C1 segment of cervical spinal cord (tissue), 14 donors: ENCODE results near the gene TLN1.
A peak's percentile ranks its signal among the peaks of the same experiment; 100 is the strongest.

Source experiments
- DNase-seq, 14 donors: peaks; one replicate each; lab custom pipeline; 2025; lab: John Stamatoyannopoulos, UW

Gene TLN1

DNA sequence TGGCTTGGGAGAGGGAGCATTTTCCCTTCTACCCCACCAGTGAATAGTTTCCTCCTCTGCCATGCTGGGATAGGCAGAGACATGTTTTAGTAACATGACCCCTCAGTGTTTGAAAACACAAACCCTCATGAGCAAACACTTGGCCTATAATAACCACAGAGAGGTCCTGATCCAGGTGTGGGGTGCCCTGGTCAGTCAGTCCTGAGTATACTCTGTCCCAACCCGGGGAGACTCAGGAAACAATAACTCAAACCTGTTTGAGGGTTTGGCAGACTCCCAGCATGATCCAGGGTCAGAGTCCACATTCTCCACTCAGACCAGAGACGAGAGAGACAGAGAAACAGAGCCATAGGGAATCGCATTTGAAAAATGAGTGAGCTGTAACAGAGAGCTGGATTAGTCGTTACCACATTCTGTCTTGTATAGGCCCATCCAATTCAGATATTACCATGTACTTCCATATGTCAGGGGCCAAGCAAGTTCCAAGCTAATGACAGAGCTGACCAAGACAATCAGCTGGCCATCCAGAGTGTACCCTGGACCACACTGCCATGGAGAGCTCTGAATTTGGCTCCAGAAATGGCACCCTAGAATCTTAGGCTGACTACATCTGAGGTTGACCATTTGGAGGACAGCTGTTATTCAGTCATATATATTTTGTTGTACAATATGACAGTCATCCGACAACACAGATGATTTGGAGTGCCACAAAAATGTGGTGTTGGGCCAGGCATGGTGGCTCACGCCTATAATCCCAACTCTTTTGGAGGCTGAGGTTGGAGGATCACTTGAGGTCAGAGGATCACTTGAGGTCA is 62.5 kb downstream of the TLN1 start:
- DNase-seq: no peak

DNA sequence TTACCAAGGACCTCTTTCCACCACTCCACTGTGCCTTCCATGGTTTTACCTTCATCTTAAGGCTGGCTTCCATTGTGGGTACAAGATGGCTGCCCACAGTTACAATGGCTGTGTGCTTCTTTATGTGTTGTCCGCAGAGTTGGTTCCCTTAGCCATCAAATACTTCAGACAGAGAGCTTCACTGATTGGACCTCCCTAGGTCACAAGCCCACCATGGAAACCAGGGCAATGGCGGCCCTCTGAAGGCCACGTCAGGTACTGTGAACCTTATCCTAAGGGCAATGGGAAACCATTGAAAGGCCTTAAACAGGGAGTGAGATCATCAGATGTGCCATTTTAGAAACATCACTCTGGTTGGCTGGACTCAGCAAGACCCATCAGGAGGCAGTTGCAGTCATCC is 64.1 kb downstream of the TLN1 start:
- no peak for DNase-seq

DNA sequence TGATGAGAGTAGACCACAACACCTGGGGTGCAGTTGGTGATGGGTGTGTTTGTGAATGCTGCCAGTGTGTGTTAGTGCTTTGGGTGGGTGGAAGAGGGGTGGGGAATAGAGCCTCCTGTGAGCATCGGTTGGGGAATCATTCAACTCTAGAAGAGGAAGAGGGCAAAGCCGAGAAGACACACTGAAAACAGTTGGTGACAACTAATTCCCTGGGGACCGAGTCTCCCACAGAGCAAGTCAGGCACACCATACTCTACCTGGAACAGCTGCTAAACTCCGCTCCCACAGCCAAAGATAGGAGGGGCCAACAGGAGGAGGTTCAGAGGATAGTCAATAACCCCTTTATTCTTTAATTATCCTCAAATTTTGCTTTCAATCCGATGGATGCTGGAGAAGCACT is 65.4 kb downstream of the TLN1 start:
- DNase-seq: no peak

DNA sequence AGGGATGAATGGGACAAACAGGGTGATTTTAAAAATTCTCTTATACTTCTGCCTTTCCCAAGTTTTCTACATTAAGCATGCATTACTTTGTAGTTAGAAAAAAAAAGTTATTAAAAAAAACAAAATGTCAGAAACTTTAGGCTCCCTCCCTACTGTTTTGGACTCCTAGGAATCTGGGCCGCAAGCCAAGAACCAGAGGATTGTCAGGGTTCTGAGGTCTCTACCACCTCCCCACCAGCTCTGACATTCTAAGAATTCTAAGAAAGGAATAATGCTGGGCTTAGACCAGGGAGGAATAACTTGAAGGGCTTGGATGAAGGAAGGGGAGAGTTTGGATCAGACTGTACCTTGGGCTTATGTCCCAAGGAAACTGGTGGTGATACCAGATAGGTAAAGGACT is 66.0 kb downstream of the TLN1 start:
- DNase-seq: no peak

DNA sequence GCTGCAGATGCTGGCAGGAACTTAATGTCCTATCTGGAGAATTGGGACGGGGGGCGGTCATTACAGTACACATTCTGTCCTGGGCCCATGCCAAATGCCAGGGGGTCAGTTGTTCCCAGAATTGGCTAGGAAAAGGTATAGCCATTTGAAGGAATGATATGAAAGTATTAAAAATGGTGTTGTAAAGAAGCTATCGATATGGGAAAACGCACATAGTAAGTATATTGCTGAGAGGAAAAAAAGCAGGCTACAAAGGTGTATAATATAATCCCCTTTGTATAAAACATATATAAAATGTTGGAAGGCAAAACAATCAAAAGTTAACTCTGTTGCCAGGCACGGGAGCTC is 66.5 kb downstream of the TLN1 start:
- no peak for DNase-seq

DNA sequence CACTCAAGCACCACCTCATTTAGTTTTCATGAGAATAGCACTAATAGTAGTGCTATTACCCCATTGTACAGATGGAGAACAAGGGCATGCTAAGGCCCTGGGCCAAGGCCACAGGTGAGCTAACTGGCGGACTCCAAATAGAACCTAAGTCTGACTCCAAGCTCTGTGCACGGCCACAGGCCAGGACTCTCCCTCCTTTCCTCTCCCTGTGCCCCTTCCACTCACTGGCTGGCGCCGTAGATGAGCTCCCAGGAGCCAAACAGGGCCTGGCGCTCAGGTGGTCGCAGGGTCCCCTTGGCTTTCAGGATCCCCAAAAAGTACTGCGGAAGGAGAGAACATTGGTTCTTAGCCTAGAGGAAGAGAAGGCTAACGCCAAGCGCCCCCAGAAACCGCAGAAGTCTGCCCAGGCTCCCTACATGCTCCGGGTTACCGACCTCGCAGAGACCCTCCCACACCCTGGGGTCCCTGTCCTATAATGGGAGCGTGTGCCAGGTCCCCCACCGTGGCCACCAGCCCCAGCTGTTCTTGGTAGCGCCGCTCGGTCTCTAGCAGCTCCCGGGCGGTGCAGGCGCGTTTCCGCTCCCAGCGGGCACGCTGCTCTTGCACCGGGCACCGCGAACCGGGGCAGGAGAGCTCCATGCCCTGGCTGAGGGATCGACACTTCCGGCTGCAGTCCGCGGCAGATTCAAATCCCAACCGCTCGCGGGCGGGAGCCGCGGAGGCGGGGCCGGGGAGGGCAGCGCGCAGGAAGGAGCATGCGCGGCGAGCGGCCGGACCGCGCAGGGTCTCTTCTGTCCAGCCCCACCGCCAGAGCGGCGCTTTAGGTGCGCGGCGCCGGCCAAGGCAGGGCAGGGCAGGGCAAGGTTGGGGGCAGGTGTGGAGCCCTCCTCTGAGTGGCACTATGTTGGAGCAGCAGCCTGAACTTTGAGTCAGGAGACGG is 67.2 kb downstream of the TLN1 start, which contains the start of gene ARHGEF39:
Gene ARHGEF39 (minus strand): TSS at position 665 of the 940 bp plus-strand sequence. CDS start 26 bp downstream, at position 639.
- peak in 11 of 14 donors; percentile 23 to 80 (median 56) for DNase-seq

DNA sequence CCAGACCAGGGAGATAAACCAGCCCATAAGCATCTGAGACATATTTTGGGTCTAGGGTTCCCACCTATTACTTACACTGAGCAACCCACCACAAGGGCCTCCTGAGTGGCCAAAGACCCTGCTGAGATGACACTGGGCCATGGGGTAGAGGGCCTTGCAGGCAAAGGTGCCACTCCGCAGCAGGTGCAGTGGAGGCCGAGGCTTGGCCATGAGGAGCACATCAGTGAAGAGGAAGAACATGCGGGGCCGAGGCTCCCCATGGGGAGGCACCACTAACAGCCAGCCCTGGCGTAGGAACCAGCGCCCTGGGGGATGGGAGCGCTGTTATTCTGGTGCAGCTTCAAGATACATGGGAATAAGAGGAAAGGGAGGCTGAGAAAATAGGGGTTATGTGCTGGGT is 69.6 kb downstream of the TLN1 start:
- DNase-seq: no peak

DNA sequence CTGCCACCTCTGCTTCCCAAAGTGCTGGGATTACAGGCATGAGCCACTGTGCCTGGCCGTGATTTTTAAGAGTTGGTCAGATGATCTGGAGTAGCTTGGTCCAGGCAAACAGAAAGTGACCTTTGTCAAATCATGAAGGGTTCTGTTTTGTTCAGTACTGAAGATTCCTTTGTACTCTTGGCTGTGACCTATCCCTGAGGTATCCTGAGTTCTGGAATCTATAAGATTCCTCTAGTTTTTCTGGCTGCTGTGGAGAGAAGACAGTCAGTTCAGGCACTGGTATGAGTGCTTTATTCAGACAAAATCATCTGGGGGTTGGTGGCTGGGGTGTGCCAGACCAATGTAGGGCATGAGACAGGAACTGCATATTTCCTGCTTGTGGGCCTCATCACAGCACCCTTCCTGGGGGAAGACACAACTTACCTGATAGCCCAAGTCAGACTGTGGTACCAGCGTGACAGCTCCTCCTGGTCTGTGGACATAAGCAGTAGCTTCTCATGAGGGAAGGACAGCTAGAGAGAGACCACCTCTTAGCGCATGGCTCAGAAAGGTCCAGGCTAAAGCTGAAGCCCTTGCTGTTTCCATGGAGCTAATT is 70.1 kb downstream of the TLN1 start:
- no peak for DNase-seq

DNA sequence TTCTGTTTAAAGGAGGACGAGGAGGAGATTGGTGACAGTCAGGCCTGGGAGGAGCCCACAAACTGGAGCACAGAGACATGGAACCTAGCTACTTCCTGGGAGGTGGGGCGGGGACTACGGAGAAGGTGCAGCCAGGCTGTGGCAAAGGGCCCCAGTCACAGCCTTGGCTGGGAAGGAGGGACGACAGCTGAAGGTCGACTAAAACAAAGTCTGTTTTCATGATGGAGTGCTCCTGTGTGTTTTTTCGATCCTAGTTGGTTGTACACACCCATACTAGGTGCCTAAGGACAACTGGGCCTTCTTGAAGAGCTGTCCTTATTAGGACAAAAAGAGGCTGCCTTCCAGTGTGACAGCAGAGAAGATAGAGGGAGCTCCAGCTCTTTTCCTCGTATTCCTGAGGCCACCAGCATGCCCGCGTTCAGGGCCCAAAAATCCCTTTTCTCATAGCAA is 71.0 kb downstream of the TLN1 start:
- DNase-seq: peak in 1 of 14 donors; percentile 72

DNA sequence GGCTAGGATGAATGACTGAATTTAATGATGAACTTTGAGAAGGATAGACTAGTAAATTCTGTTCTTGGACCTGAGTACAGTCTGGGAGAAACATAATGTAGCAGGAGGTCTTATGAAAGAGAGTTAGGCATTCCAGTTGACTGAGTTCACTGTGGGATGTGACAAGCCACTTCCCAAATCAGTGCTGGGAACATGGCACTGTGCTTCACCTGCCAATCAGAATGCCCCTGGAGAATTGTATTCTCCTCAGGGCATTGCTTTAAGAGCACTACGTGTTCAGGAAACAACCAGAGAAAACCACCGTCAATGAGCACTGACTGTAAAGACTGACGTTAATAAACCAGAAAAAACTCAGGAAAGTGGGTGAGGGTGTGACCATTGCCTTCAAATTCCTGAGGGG is 72.7 kb downstream of the TLN1 start:
- no peak for DNase-seq

DNA sequence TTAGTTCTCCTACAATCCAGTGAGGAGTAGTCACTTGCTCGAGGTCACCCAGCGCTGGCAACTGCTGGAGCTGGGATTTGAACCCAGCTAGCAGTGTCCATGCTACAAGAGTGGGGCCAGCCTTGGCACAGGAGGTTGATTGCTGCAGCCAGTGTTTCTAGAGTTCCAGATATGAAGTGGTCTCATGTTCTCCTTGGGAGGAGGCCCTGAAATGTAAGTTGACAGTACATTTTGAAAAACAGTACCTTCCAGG is 73.1 kb downstream of the TLN1 start:
- peak in 1 of 14 donors; percentile 57 for DNase-seq

DNA sequence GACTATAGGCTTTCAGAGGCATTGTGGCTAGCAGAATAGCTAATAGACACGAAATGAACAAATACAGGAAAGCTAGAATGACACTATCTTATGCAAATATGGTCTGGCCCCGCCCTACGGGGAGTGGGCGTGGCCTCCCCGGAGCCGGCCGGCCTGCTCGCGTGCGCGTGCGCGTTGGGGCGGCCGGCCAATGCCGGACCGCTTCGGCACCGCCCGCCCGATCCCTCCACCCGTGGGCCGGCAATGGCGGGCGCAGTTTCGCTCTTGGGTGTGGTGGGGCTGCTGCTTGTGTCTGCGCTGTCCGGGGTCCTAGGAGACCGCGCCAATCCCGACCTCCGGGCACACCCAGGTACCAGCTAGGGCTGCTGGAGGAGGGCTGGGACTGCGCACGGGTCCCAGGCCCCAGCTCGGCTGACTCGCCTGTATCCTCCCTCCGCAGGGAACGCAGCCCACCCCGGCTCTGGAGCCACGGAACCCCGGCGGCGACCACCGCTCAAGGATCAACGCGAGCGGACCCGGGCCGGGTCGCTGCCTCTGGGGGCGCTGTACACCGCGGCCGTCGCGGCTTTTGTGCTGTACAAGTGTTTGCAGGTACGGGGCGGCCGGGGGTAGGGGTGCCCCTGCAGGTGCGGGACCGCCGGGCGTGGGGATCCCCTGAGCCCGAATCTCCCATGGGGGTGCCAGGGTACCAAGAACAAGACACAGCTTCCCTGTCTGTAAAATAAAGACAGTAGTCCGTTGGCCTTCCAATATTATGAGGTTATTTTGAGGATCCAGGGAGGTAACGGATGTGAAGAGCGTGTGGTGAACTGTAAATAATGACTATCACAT is 73.6 kb downstream of the TLN1 start, which contains the start of gene CCDC107:
Gene CCDC107 (plus strand): TSS at position 156 of the 831 bp plus-strand sequence. CDS start 88 bp downstream, at position 244.
- DNase-seq: peak in 13 of 14 donors; percentile 31 to 96 (median 84)

DNA sequence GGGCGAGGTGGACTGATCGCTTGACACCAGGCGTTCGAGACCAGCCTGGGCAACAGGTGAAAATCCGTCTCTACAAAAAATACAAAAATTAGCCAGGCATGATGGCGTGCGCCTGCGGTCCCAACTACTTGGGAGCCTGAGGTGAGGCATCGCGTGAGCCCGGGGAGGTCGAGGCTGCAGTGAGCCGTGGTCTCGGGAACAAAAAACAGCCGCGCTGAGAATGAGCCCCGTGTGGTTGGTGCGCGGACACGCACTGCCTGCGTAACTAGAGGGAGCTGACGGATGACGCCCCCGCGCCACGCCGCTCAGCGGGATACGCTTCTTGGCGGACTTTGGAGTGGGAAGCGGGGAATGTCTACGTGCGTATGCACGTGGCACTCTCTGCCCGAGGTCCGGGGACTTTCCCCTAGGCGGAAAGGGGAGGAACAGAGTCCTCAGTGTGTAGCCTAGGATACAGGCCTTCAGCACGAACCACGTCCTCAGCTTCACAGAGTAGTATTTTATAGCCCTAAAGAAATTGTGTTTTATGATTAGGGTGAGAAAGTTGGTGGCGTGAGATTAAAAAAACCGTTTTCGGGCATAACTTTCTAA is 74.4 kb downstream of the TLN1 start, which contains the start of gene RMRP:
Gene RMRP (minus strand): TSS at position 474 of the 591 bp plus-strand sequence.
- peak; percentile 40 to 99 (median 90) for DNase-seq

DNA sequence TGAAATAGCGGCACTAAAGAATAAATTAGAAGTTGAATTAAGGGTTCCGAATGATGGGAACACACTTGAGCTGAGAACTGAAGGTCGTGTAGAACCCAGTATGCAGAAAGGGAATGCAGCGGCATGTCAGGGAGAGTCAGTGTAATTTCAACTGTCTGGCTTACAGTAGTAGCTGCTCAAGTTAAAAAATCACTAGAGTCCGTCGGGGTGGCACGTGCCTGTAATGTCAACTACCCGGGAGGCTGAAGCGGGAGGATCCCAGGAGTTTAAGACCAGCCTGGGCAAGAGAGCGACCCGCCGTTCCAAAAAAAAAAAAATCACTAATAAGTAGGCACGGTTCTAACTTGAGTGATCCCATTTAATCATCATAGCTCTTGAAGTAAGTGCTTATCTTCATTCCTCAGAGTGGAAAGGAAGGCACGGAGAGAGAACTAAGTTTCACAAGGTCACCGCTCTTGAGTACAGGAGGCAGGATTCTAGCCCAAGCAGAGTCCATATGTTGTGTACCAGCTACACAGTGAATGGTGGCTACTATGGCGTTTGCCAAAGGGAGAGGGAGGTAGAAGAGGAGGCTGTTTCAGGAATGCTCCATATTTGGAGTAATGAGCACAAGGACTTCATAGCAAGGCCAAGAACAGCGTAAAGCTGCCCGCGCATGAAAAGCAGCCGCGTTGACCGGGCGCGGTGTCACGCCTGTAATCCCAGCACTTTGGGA is 75.0 kb downstream of the TLN1 start:
- DNase-seq: no peak

DNA sequence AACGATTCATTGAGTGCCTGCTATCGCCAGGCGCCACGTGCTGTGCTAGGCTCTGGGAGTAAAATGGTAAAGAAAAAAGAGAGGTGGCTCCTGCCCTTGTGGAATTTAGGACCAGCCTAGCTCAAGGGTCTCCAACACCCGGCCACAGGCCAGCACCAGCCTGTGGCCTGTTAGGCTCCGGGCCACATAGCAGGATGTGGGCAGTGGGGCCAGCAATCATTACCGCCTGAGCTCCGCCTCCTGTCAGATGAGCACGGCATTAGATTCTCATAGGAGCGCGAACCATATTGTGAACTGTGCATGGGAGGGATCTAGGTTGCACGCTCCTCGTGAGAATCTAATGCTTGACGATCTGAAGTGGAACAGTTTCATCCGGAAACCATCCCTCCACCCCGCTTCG is 75.6 kb downstream of the TLN1 start:
- DNase-seq: no peak

DNA sequence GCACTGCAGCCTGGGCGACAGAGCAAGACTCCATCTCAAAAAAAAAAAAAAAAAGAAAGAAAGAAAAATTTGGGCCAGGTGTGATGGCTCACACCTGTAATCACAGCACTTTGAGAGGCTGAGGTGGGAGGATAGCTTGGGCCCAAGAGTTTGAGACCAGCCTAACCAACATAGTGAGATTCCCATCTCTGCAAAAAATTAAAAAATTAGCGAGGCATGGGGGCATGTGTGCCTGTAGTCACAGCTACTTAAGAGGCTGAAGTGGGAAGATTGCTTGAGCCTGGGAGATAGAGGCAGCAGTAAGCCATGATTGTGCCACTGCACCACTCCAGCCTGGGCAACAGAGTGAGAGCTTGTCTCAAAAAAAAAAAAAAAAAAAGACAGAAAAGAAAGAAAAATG is 78.4 kb downstream of the TLN1 start:
- DNase-seq: no peak

DNA sequence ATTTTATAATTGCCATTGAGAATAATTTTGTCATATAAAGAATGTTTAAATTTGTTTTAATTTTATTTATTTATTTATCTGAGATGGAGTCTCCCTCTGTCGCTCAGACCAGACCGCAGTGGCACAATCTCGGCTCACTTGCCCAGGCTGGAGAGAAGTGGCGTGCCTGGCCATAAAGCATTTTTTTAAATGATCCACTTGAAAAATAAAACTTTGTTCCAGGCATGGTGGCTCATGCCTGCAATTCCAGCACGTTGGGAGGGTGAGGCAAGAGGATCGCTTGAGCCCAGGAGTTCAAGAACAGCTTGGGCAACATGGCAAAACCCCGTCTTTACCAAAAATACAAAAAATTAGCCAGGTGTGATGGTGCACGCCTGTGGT is 79.2 kb downstream of the TLN1 start:
- no peak for DNase-seq

DNA sequence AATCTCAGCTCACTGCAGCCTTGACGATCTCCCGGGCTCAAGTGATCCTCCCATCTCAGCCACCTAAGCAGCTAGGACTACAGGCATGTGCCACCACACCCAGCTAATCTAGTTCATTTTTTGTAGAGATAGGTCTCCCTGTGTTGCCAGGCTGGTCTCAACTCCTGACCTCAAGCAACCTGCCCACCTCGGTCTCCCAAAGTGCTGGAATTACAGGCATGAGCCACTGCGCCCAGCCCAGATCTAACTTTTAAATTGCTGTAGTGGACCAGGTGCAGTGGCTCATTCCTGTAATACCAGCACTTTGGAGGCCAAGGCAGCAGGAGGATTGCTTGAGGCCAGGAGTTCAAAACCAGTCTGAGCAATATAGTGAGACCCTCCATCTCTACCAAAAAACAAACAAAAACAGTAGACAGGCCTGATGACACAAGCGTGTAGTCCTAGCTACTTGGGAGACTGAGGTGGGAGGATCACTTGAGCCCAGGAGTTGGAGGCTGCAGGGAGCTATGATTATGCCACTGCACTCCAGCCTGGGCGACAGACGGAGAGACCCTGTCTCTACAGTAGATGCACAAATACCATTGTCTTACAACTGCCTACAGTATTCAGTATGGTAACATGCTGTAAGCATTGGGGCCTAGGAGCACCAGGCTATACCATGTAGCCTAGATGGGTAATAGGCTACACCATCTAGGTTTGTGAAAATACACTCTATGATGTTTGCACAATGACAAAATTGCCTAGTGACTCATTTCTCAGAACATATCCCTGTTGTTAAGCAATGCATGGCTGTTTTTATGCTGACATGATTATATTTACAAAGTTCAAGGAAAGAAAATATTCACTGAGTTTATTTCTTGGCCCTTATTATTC is 79.8 kb downstream of the TLN1 start:
- no peak for DNase-seq
